Fibroblast of lung (primary cell): ENCODE data around the gene CACNA2D3. TPM values are rescaled to one million over a fixed set of nuclear protein-coding genes. Genes with fewer than 3 reads are reported as not detected.

Source experiments
- DNase-seq, 2 donors: peaks; one replicate each; pipeline versions ENCODE4 v3.0.0 to v3.0.0-alpha.2; 2010; ENCODE audit warnings: low read depth in 2 of 2
- H2AFZ ChIP-seq: 2 replicates; pipeline ENCODE4 v1.5.1; 2012; ENCODE audit warnings: low read length, control low read depth, inconsistent platforms
- H3K27ac ChIP-seq: 2 replicates; pipeline ENCODE4 v1.5.1; 2011; ENCODE audit warnings: low read length, control low read depth; ENCODE audit not compliant: insufficient read depth
- H3K27me3 ChIP-seq: 2 replicates; pipeline ENCODE4 v1.5.1; 2011; ENCODE audit warnings: mild to moderate bottlenecking, low read length; ENCODE audit not compliant: control insufficient read depth, insufficient read depth
- H3K36me3 ChIP-seq: 2 replicates; pipeline ENCODE4 v1.5.1; 2011; ENCODE audit warnings: low read length; ENCODE audit not compliant: control insufficient read depth, insufficient read depth
- H3K4me1 ChIP-seq: 2 replicates; pipeline ENCODE4 v1.5.1; 2011; ENCODE audit warnings: low read length; ENCODE audit not compliant: control insufficient read depth, insufficient read depth; ENCODE audit errors: extremely low read depth
- H3K4me2 ChIP-seq: 2 replicates; pipeline ENCODE4 v1.5.1; 2011; ENCODE audit warnings: low read length, control low read depth; ENCODE audit not compliant: insufficient read depth; ENCODE audit errors: extremely low read depth
- H3K4me3 ChIP-seq, 4 experiments: fragments of 200-600 bp in 1 of 4; sonication (generic) in 1 of 4; replicated peaks in 1 of 4; 2 replicates each; pipeline ENCODE4 v1.5.1; 2011 to 2016; ENCODE audit warnings: low read length in 4 of 4, low read depth in 3 of 4, mild to moderate bottlenecking in 3 of 4, control low read depth in 2 of 4, inconsistent platforms in 1 of 4, mixed read lengths in 1 of 4; ENCODE audit not compliant: insufficient read depth in 1 of 4; ENCODE audit errors: control extremely low read depth in 1 of 4
- H3K79me2 ChIP-seq: 2 replicates; pipeline ENCODE4 v1.5.1; 2012; ENCODE audit warnings: mild to moderate bottlenecking, low read length, inconsistent platforms; ENCODE audit not compliant: control insufficient read depth, insufficient read depth
- H3K9ac ChIP-seq: 2 replicates; pipeline ENCODE4 v1.5.1; 2011; ENCODE audit warnings: mild to moderate bottlenecking, low read length, control low read depth; ENCODE audit not compliant: insufficient read depth
- H3K9me3 ChIP-seq: 2 replicates; pipeline ENCODE4 v1.5.1; 2012; ENCODE audit warnings: low read depth, low read length; ENCODE audit not compliant: control insufficient read depth, insufficient read depth
- H4K20me1 ChIP-seq: 2 replicates; pipeline ENCODE4 v1.5.1; 2011; ENCODE audit warnings: low read length; ENCODE audit not compliant: control insufficient read depth, insufficient read depth; ENCODE audit errors: extremely low read depth
- EZH2 ChIP-seq: IDR thresholded peaks from 2 replicates; pipeline ENCODE4 v1.5.1; 2012; ENCODE audit warnings: low read length, control low read depth, mild to moderate bottlenecking; ENCODE audit errors: missing control alignments
- polyA plus RNA-seq, 2 donors: library from polyadenylated mRNA; depleted of rRNA in 1 of 2; stranded (reverse) in 1 of 2; unstranded in 1 of 2; fragments of >200 nt; gene quantifications; 2 replicates each; pipeline ENCODE4 v1.2.1, GENCODE V29; 2011 to 2012; ENCODE audit warnings: missing spikeins in 1 of 2
- total RNA-seq: library from RNA; depleted of rRNA; stranded (reverse); fragments of >200 nt; gene quantifications from 2 replicates; pipeline ENCODE4 v1.2.1, GENCODE V29; 2014
- TF ChIP-seq, protein P1 (sequence below), 2 donors: IDR thresholded peaks in 1 of 2; conservative IDR thresholded peaks in 1 of 2; 1 replicate in 1 of 2; 2 replicates in 1 of 2; pipeline ENCODE4 v1.5.1; 2011 to 2012; ENCODE audit warnings: low read length in 2 of 2, control low read depth in 1 of 2, inconsistent platforms in 1 of 2, low read depth in 1 of 2, mild to moderate bottlenecking in 1 of 2

CACNA2D3 gene
- total and polyA plus RNA-seq, 2 donors (not counting 1 experiment from before 2014, with no cell fraction given) = 1.8 to 11.5 TPM

DNA sequence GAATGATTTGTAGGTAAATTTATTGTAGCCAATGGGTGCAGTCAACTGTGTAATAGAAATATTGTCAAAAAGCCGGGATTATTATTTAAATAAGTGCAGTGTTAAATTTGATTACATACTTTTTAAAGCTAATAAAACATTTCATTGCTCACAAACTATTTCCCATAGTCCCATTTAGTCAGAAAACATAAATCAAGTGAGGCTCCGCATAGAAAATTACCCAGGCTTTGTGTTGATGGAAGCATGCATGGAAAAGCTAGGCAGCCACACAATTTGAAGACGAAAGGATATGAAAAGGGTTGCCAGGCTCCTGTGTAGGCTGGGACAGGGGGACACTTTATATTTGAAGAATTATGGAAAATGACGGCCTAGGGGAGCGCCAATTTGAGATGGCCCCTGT lies 723.2 kb downstream of the CACNA2D3 start:
- Histone ChIP-seq H3K36me3 (no peaks in the 10 kb centered on the region), H3K9ac (no peak overlapping the region), H3K4me2 (no peak overlapping the region), H3K4me3 (no peak overlapping the region), H2AFZ (no peak overlapping the region), H3K79me2 (no peaks in the 10 kb centered on the region), H3K27ac (no peak overlapping the region), H3K4me1 (no peaks in the 10 kb centered on the region), H3K27me3 (peaks cover 2% of the 10 kb centered on the region), H4K20me1 (no peaks in the 10 kb centered on the region), H3K9me3 (no peaks in the 10 kb centered on the region)
- DNase-seq = no peak
- TF ChIP-seq, protein P1, sequence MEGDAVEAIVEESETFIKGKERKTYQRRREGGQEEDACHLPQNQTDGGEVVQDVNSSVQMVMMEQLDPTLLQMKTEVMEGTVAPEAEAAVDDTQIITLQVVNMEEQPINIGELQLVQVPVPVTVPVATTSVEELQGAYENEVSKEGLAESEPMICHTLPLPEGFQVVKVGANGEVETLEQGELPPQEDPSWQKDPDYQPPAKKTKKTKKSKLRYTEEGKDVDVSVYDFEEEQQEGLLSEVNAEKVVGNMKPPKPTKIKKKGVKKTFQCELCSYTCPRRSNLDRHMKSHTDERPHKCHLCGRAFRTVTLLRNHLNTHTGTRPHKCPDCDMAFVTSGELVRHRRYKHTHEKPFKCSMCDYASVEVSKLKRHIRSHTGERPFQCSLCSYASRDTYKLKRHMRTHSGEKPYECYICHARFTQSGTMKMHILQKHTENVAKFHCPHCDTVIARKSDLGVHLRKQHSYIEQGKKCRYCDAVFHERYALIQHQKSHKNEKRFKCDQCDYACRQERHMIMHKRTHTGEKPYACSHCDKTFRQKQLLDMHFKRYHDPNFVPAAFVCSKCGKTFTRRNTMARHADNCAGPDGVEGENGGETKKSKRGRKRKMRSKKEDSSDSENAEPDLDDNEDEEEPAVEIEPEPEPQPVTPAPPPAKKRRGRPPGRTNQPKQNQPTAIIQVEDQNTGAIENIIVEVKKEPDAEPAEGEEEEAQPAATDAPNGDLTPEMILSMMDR (conservative IDR thresholded peaks at IDR 0.05 in 1 of 2, IDR thresholded peaks at IDR 0.05 in 1 of 2; ENCODE audit: low read depth in 1 of 2, low read length in 2 of 2) = no peak
- no peak for TF ChIP-seq EZH2

DNA sequence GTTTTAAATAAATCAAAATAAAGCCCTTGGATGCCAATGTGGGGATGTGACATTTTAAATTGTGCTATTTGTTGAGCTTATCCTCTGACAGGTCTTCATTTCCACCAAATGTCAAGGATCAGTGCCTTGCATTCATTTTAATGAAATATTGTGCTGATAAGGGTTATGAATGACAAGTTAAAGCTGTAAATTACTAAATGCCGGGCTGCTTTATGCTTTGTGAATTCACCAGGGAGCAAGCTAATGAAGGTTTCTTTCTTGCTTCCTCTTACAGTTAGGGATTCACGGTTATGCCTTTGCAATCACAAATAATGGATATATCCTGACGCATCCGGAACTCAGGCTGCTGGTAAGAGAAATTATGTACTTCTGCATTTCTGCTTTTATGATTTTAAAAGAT lies 723.8 kb downstream of the CACNA2D3 start:
- DNase-seq = no peak
- TF ChIP-seq, protein P1 (conservative IDR thresholded peaks at IDR 0.05 in 1 of 2, IDR thresholded peaks at IDR 0.05 in 1 of 2; ENCODE audit: low read depth in 1 of 2, low read length in 2 of 2) = no peak
- no peak for TF ChIP-seq EZH2
- H3K4me3 ChIP-seq = no peak overlapping the region
- H3K27me3 ChIP-seq = peaks cover 2% of the 10 kb centered on the region
- no peaks in the 10 kb centered on the region for H3K4me1 ChIP-seq
- H3K79me2 ChIP-seq = no peaks in the 10 kb centered on the region
- no peak overlapping the region for H3K27ac ChIP-seq
- H4K20me1 ChIP-seq = no peaks in the 10 kb centered on the region
- no peak overlapping the region for H3K4me2 ChIP-seq
- H2AFZ ChIP-seq = no peak overlapping the region
- no peaks in the 10 kb centered on the region for H3K36me3 ChIP-seq
- H3K9ac ChIP-seq = no peak overlapping the region
- H3K9me3 ChIP-seq = no peaks in the 10 kb centered on the region

DNA sequence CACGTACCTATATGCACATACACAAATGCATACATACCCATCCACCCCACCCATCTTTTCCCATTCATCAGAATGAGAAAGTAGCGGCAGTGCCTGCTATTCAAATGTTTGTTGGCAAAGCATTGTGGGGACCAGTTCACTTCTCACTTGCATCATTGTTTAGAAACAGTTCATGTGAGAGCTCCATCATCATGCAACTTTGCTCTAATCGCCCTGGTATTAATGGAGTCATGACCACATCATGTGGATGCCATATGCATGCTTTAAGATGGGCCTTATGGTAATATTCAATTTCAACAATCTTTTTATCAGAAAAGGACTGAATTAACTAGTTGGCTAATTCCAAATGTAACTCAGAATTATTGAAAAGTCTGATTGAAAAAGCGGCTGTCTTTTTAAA lies 725.0 kb downstream of the CACNA2D3 start:
- H3K4me1 ChIP-seq = no peaks in the 10 kb centered on the region
- no peaks in the 10 kb centered on the region for H3K36me3 ChIP-seq
- no peak for DNase-seq
- no peaks in the 10 kb centered on the region for H4K20me1 ChIP-seq
- no peak overlapping the region for H2AFZ ChIP-seq
- no peak overlapping the region for H3K9ac ChIP-seq
- TF ChIP-seq EZH2 = no peak
- TF ChIP-seq, protein P1 (conservative IDR thresholded peaks at IDR 0.05 in 1 of 2, IDR thresholded peaks at IDR 0.05 in 1 of 2; ENCODE audit: low read depth in 1 of 2, low read length in 2 of 2) = no peak
- H3K79me2 ChIP-seq = no peaks in the 10 kb centered on the region
- H3K9me3 ChIP-seq = no peaks in the 10 kb centered on the region
- H3K27me3 ChIP-seq = peaks cover 2% of the 10 kb centered on the region
- H3K4me2 ChIP-seq = no peak overlapping the region
- no peak overlapping the region for H3K27ac ChIP-seq
- no peak overlapping the region for H3K4me3 ChIP-seq
